K562 (cell line): ENCODE data around the gene HOXC5. TPM values are rescaled to one million over a fixed set of nuclear protein-coding genes. Genes with fewer than 3 reads are reported as not detected.

Experiments used
- ATAC-seq: fragments of 200-7000 bp; cut with Tn5 transposase; 3 replicates; pipeline ENCODE4 v1.9.1; 2020; ENCODE audit warnings: moderate library complexity
- BruUV-seq: library from RNA; stranded (reverse); fragments of 400-500 nt; replicated peaks from 2 replicates; lab custom pipeline; 2021; lab: Mats Ljungman, UMichigan
- CTCF ChIA-PET: fragments of 300-600 bp; formaldehyde crosslinking; extraction: SDS; loops from one replicate; lab custom pipeline; 2021; ENCODE audit warnings: low intra/inter-chr PET ratio; lab: Yijun Ruan, JAX
- POLR2A ChIA-PET: fragments of 300-600, 350-650 bp; sonication (Branson Sonifier 250); formaldehyde crosslinking; extraction: SDS; loops from one replicate; lab custom pipeline; 2021; ENCODE audit warnings: antibody characterized with exemption, inconsistent platforms; lab: Yijun Ruan, JAX
- DNase-seq, 4 experiments: peaks; one replicate each; pipeline versions ENCODE4 v3.0.0 to v3.0.0-alpha.2; 2011 to 2018; ENCODE audit warnings: low spot score in 3 of 4, mixed read lengths in 3 of 4; ENCODE audit errors: extremely low read depth in 1 of 4
- FAIRE-seq: peaks from 2 replicates; lab custom pipeline; 2011; peaks lifted over from hg19 to GRCh38; lab: Jason Lieb, UNC
- H2AFZ ChIP-seq: 2 replicates; pipeline ENCODE4 v1.6.0; 2011; ENCODE audit warnings: low read depth, low read length, control low read depth, inconsistent platforms
- H3K27ac ChIP-seq: fragments of 200-600 bp; 3 replicates; pipeline ENCODE4 v1.8.0; 2011; ENCODE audit warnings: low read depth, mild to moderate bottlenecking, control low read depth, inconsistent platforms, low read length, moderate library complexity, mixed read lengths; ENCODE audit errors: extremely low read depth
- H3K27me3 ChIP-seq, 2 experiments: fragments of 300-600 bp in 1 of 2; 2 replicates in 1 of 2; 3 replicates in 1 of 2; pipeline versions ENCODE4 v1.6.0 to v1.8.0; 2011; ENCODE audit warnings: inconsistent platforms in 2 of 2, low read length in 2 of 2, mild to moderate bottlenecking in 1 of 2, mixed read lengths in 1 of 2, moderate library complexity in 1 of 2; ENCODE audit not compliant: control insufficient read depth in 2 of 2, insufficient read depth in 2 of 2
- H3K36me3 ChIP-seq: fragments of 300-600 bp; 3 replicates; pipeline ENCODE4 v1.8.0; 2011; ENCODE audit warnings: mild to moderate bottlenecking, low read length, inconsistent platforms; ENCODE audit not compliant: control insufficient read depth, insufficient read depth
- H3K4me1 ChIP-seq, 2 experiments: fragments of 200-600 bp in 1 of 2; replicated peaks in 1 of 2; 2 replicates in 1 of 2; 3 replicates in 1 of 2; pipeline versions ENCODE4 v1.5.1 to v1.8.0; 2011; ENCODE audit warnings: inconsistent platforms in 2 of 2, low read length in 2 of 2, mild to moderate bottlenecking in 1 of 2, mixed read lengths in 1 of 2, moderate library complexity in 1 of 2; ENCODE audit not compliant: control insufficient read depth in 2 of 2, insufficient read depth in 2 of 2
- H3K4me2 ChIP-seq: 2 replicates; pipeline ENCODE4 v1.6.1; 2011; ENCODE audit warnings: low read length, control low read depth, inconsistent platforms, mixed read lengths; ENCODE audit not compliant: insufficient read depth
- H3K4me3 ChIP-seq: fragments of 200-600 bp; sonication (generic), shearing (Covaris generic); 2 replicates; pipeline ENCODE4 v1.5.1; 2016; ENCODE audit warnings: control low read depth, inconsistent platforms
- H3K79me2 ChIP-seq: fragments of 200-600 bp; 3 replicates; pipeline ENCODE4 v1.8.0; 2011; ENCODE audit warnings: low read length, inconsistent platforms; ENCODE audit not compliant: control insufficient read depth, insufficient read depth
- H3K9ac ChIP-seq, 2 experiments: 2 replicates each; pipeline versions ENCODE4 v1.6.0 to v1.6.1; 2011; ENCODE audit warnings: low read depth in 2 of 2, low read length in 2 of 2, control low read depth in 1 of 2, inconsistent platforms in 1 of 2, mild to moderate bottlenecking in 1 of 2, mixed read lengths in 1 of 2; ENCODE audit not compliant: insufficient read depth in 1 of 2
- H3K9me1 ChIP-seq: one replicate; pipeline ENCODE4 v1.6.0; 2011; ENCODE audit warnings: inconsistent platforms, mild to moderate bottlenecking, low read length, moderate library complexity; ENCODE audit not compliant: control insufficient read depth, insufficient read depth
- H3K9me3 ChIP-seq: replicated peaks from 2 replicates; pipeline ENCODE4 v1.5.1; 2011; ENCODE audit warnings: low read depth, low read length, inconsistent platforms; ENCODE audit not compliant: control insufficient read depth, insufficient read depth
- H4K20me1 ChIP-seq: replicated peaks from 2 replicates; pipeline ENCODE4 v1.6.1; 2011; ENCODE audit warnings: low read length, inconsistent platforms, mixed read lengths; ENCODE audit not compliant: control insufficient read depth, insufficient read depth
- KDM5B ChIP-seq: fragments of 200-600 bp; sonication (generic); IDR thresholded peaks from 2 replicates; pipeline ENCODE4 v1.6.1; 2012; ENCODE audit warnings: low read depth, mild to moderate bottlenecking, moderate library complexity, low read length, control low read depth, inconsistent platforms; ENCODE audit not compliant: insufficient replicate concordance
- RAD21 ChIP-seq, 2 experiments: fragments of 250-450 bp in 1 of 2; fragments of 450-650 bp in 1 of 2; sonication (Bioruptor Pico) in 1 of 2; formaldehyde crosslinking in 1 of 2; IDR thresholded peaks in 1 of 2; conservative IDR thresholded peaks in 1 of 2; 2 replicates each; pipeline versions ENCODE4 v1.4.0 to v1.8.0; 2020 to 2022; ENCODE audit warnings: mild to moderate bottlenecking in 2 of 2, moderate library complexity in 1 of 2
- RUNX1 ChIP-seq: sonication (generic); IDR thresholded peaks from 2 replicates; pipeline ENCODE4 v1.6.1; 2016; ENCODE audit warnings: antibody characterized with exemption, low read depth
- STAT5A ChIP-seq: IDR thresholded peaks from 2 replicates; pipeline ENCODE4 v1.6.1; 2012; ENCODE audit warnings: low read length, inconsistent platforms, borderline replicate concordance
- TAL1 ChIP-seq: fragments of 450-650 bp; IDR thresholded peaks from 2 replicates; pipeline ENCODE4 v1.6.1; 2016; ENCODE audit warnings: mild to moderate bottlenecking
- TARDBP ChIP-seq: fragments of 450-650 bp; IDR thresholded peaks from 2 replicates; pipeline ENCODE4 v1.6.1; 2016
- ZFP30 ChIP-seq: fragments of 250-450 bp; sonication (Bioruptor Pico); IDR thresholded peaks from 2 replicates; pipeline ENCODE4 v1.8.0; 2022; ENCODE audit warnings: moderate library complexity, mild to moderate bottlenecking, inconsistent platforms, borderline replicate concordance
- ZNF77 ChIP-seq: fragments of 250-450 bp; sonication (Bioruptor Pico); IDR thresholded peaks from 2 replicates; pipeline ENCODE4 v1.5.0; 2020
- WGBS: fragments of 100-300 bp; shearing (Covaris generic); methylation state at CpG from one replicate; pipeline ENCODE4 v1.1.6; 2016; ENCODE audit warnings: low coverage, mixed read lengths; ENCODE audit not compliant: insufficient coverage; ENCODE audit errors: missing lambda C conversion rate; 5-methylcytosine and 5-hydroxymethylcytosine counted together
- in situ Hi-C: fragments of 300-500 bp; cut with MboI; formaldehyde crosslinking; loops from 4 replicates; pipeline ENCODE4 v1.15.0; 2018; ENCODE audit warnings: inconsistent platforms, mixed read lengths
- intact Hi-C: fragments of 100-400 bp; cut with micrococcal nuclease; formaldehyde crosslinking; loops from 2 replicates; pipeline ENCODE4 v1.14.2; 2022
- polyA plus RNA-seq, 8 experiments: library from polyadenylated mRNA; depleted of rRNA in 4 of 8; stranded (reverse) in 5 of 8; unstranded in 3 of 8; fragments of >200 nt; fragmentation: Nextera tagmentation in 2 of 8; fragmentation: Illumina TruSeq in 1 of 8; extraction: Ambion mirVana in 2 of 8; extraction: Trizol in 1 of 8; gene quantifications; 2 replicates each; pipeline versions ENCODE4 v1.2.1 to v1.2.3, GENCODE V29; 2011 to 2014; ENCODE audit warnings: inconsistent platforms in 1 of 8, missing spikeins in 1 of 8
- total RNA-seq, 7 experiments: library from RNA; depleted of rRNA in 6 of 7; stranded (reverse); fragments of >200 nt in 6 of 7; fragmentation: Illumina TruSeq in 2 of 7; extraction: Trizol in 2 of 7; gene quantifications; 2 replicates each; pipeline versions ENCODE4 v1.2.1 to v1.2.3, GENCODE V29; 2011 to 2021; ENCODE audit warnings: low replicate concordance in 1 of 7
- TF ChIP-seq, protein P1 (sequence below): fragments of 250-450 bp; sonication (Bioruptor Pico); IDR thresholded peaks from 2 replicates; pipeline ENCODE4 v1.9.0; 2021; ENCODE audit warnings: mild to moderate bottlenecking, inconsistent platforms

Gene HOXC5
- total and polyA plus RNA-seq, 9 of the 15 experiments (the other 6 are each of a cell fraction or from before 2014, with no cell fraction given) = 0.10 to 0.44 (median 0.18) TPM; not detected in 4

DNA sequence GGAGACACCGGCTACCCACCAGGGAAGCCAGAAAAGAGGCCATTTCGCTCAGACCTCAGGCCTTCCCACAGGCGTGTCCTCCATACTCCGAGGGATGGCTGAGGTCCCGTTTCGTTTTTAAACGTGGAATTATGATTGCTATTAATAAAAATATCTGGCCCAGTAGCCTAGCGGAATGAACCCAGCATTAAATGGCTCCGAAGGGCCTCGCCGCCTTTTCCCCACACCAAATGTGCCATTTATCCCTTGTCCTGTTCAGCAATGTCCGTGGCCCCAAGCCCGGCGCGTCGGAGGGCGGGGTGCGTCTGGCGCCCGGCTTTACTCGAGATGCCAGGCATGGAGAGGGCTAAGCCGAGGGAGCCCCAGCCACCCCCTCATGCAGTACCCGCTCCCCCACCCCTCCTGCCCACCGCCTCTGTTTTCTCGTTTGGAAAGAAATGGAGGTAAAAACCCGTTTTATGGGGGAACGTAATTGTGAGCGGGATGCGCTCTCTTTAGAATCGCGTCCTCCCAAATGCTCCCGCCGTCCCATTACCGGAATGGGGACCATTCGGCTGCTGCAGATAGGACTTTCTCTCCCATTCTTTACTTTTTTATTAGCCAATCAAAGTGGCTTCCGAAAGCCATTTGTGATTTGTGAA is 18.4 kb upstream of the HOXC5 start:
- Histone ChIP-seq H2AFZ (no peak overlapping the region), H3K4me1 (peaks cover 12 to 32% of the 10 kb centered on the region in 2 experiments), H3K9me1 (no peaks in the 10 kb centered on the region), H3K36me3 (no peaks in the 10 kb centered on the region), H3K4me2 (no peak overlapping the region), H4K20me1 (no peaks in the 10 kb centered on the region), H3K9ac (no peak overlapping the region), H3K9me3 (no peaks in the 10 kb centered on the region), H3K27me3 (no peaks in the 10 kb centered on the region), H3K79me2 (peaks cover 3% of the 10 kb centered on the region; the same call in 2 of the 3 replicates), H3K4me3 (no peak overlapping the region), H3K27ac (no peak overlapping the region)
- no peak for FAIRE-seq
- CTCF ChIA-PET = no interaction called here
- POLR2A ChIA-PET = interaction anchor here (0.6 kb wide), 1 partner anchor 676 kb away, joined by 3 read pairs; no protein-coding TSS in a partner anchor
- no peak for DNase-seq
- intact Hi-C loops (loop anchor here (10.0 kb wide), 1 partner anchor 280 kb away; no protein-coding TSS in a partner anchor), in situ Hi-C loops (no loop called here)
- no peak for ATAC-seq
- TF ChIP-seq STAT5A (no peak), TAL1 (no peak), TARDBP (no peak), RUNX1 (no peak), KDM5B (no peak), ZFP30 (CRISPR knock-in tag) (no peak), RAD21 (CRISPR knock-in tag; conservative IDR thresholded peaks at IDR 0.05 in 1 of 2, IDR thresholded peaks at IDR 0.05 in 1 of 2) (no peak), ZNF77 (CRISPR knock-in tag) (no peak)
- TF ChIP-seq, protein P1, sequence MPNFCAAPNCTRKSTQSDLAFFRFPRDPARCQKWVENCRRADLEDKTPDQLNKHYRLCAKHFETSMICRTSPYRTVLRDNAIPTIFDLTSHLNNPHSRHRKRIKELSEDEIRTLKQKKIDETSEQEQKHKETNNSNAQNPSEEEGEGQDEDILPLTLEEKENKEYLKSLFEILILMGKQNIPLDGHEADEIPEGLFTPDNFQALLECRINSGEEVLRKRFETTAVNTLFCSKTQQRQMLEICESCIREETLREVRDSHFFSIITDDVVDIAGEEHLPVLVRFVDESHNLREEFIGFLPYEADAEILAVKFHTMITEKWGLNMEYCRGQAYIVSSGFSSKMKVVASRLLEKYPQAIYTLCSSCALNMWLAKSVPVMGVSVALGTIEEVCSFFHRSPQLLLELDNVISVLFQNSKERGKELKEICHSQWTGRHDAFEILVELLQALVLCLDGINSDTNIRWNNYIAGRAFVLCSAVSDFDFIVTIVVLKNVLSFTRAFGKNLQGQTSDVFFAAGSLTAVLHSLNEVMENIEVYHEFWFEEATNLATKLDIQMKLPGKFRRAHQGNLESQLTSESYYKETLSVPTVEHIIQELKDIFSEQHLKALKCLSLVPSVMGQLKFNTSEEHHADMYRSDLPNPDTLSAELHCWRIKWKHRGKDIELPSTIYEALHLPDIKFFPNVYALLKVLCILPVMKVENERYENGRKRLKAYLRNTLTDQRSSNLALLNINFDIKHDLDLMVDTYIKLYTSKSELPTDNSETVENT (CRISPR knock-in tag) = no peak
- no TSS peak for BruUV-seq
- 83% methylated on average over 30 of the region's 36 CpGs for WGBS
